Measurements from ENCODE around the gene SIRT5. TPM values are rescaled to one million over a fixed set of nuclear protein-coding genes. Genes with fewer than 3 reads are reported as not detected.

SIRT5 gene
- total RNA-seq, 1 experiment from 2014 or later: 14.3 TPM

GRCh38 chr6:13638626-13639025 is 64.2 kb downstream of the SIRT5 start:
- Histone ChIP-seq H4K5ac (ENCODE audit: insufficient read length, low read depth, low read length) (no peak overlapping the region), H3K9ac (ENCODE audit: extremely low read depth, insufficient read length, low read length) (no peak overlapping the region), H2BK5ac (ENCODE audit: insufficient read length, low read length) (no peak overlapping the region), H4K91ac (ENCODE audit: insufficient read length, low read depth, low read length) (no peak overlapping the region), H3K79me1 (ENCODE audit: insufficient read depth, low read depth, low read length, poor library complexity, severe bottlenecking) (no peaks in the 10 kb centered on the region), H3K4me2 (ENCODE audit: insufficient read depth, insufficient read length, low read length) (no peak overlapping the region), H2AFZ (ENCODE audit: low read length) (no peak overlapping the region), H3K23me2 (ENCODE audit: insufficient read length, low read depth, low read length, poor library complexity, severe bottlenecking) (no peaks in the 10 kb centered on the region), H2BK20ac (ENCODE audit: low read depth, low read length, poor library complexity, severe bottlenecking) (no peak overlapping the region), H4K20me1 (ENCODE audit: control insufficient read depth, insufficient read depth, insufficient read length) (no peaks in the 10 kb centered on the region), H4K8ac (replicated peaks; ENCODE audit: insufficient read length, low read depth, low read length) (no peak overlapping the region), H2BK15ac (ENCODE audit: low read depth, low read length) (no peak overlapping the region), H3K27ac (ENCODE audit: insufficient read length, low read depth, low read length) (no peak overlapping the region), H3K14ac (ENCODE audit: insufficient read depth, low read length) (no peak overlapping the region), H3K23ac (ENCODE audit: insufficient read length, low read depth, low read length) (no peak overlapping the region), H3K4ac (ENCODE audit: low read depth, low read length) (no peak overlapping the region), H2AK5ac (ENCODE audit: insufficient read length, low read length) (no peak overlapping the region), H2BK12ac (ENCODE audit: insufficient read length, low read depth, low read length) (no peak overlapping the region), H3T11ph (ENCODE audit: low read length) (no peak overlapping the region), H2BK120ac (ENCODE audit: low read depth, low read length, poor library complexity, severe bottlenecking) (no peak overlapping the region), H3K9me3 (ENCODE audit: control insufficient read depth, low read depth, low read length) (no peaks in the 10 kb centered on the region), H3K18ac (ENCODE audit: insufficient read length, low read depth, low read length) (no peak overlapping the region), H3K79me2 (ENCODE audit: insufficient read depth, low read length) (no peaks in the 10 kb centered on the region), H3K27me3 (ENCODE audit: insufficient read depth, low read length) (no peaks in the 10 kb centered on the region), H3K4me1 (ENCODE audit: insufficient read depth, low read length) (peaks cover 3% of the 10 kb centered on the region), H3K56ac (ENCODE audit: insufficient read length, low read depth, low read length) (no peak overlapping the region)
- no CpG with 5 or more reads among the region's 4 CpGs for WGBS (ENCODE audit: extremely low coverage, insufficient read length, low lambda C conversion rate)
- no peak for TF ChIP-seq CTCF (conservative IDR thresholded peaks at IDR 0.05)
- no peak for DNase-seq
- Mint-ChIP-seq H3K4me3 (no peak overlapping the region), H3K36me3 (ENCODE audit: insufficient read depth in 1 of 3, low read depth in 3 of 3) (peaks cover 5 to 34% (median 12%) of the 10 kb centered on the region in 3 experiments), H3K4me1 (peaks cover 37 to 45% of the 10 kb centered on the region in 2 experiments), H3K27me3 (ENCODE audit: low read depth) (no peaks in the 10 kb centered on the region), H3K27ac (peak overlapping the region; percentile 22 to 78 (median 54); a peak in 6 of 7 replicates), H3K9me3 (no peaks in the 10 kb centered on the region)
